ENCODE data around the gene PDCD1LG2.
"Not testable (repeated sequence)": the region's sequence is repeated elsewhere in the genome, so short reads cannot be mapped to it uniquely, and the experiment has no call there.

Gene PDCD1LG2

GRCh38 chr9:5485378-5486085 is 24.8 kb upstream of the PDCD1LG2 start:
- no peak for DNase-seq (ENCODE audit: low read depth)
- H3K4me3 ChIP-seq (ENCODE audit: low read length) = no peak overlapping the region
- TF ChIP-seq CTCF (conservative IDR thresholded peaks at IDR 0.05; ENCODE audit: low read length) = no peak

- TF ChIP-seq CTCF (conservative IDR thresholded peaks at IDR 0.05; ENCODE audit: low read length) = no peak
- no peak overlapping the region for H3K4me3 ChIP-seq (ENCODE audit: low read length)
- DNase-seq (ENCODE audit: low read depth) = no peak
Observed at GRCh38 chr9:5486988-5487387, 23.3 kb upstream of the PDCD1LG2 start.

GRCh38 chr9:5488221-5489008 is 21.9 kb upstream of the PDCD1LG2 start:
- no peak for DNase-seq (ENCODE audit: low read depth)
- H3K4me3 ChIP-seq (ENCODE audit: low read length) = no peak overlapping the region
- TF ChIP-seq CTCF (conservative IDR thresholded peaks at IDR 0.05; ENCODE audit: low read length) = no peak

DNA sequence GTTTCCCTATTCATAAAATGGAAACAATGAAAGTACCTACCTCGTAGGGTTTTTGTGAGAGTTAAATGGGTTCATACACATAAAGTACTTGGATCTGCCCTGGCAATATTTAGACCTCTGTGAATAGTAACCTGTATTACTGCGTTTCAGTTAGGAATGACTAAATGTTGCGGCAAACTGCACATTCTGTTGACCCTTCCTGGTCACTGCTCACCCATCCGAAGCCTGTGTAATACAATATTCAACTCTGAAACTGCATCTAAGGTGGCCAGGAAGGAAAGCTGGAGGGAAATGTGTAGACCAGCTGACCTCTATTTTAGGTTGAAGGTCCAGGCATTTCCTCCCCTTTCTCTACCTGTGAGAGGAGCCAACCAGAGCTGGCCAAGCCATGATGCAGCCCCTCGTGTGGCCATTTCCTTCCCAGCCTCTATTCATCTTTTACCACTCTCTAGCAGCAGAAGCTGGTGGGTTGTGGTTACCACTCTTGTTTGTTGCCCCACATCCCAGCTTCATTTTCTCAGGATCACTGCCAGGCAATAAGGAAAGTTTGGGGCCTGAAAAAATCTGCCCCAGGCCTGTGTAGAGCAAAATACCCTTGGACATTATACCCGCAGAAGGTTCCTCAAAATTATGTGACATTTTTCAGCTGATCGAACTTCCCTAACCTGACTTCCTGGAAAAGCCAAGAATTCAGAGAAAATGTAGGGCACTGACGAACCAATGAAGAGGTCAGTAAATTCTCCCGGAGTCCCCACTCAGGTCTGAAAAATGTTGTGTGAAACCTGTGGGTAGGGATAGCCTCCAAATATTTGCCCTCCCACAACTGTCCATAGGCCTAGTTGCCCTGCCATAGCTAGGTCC is 20.5 kb upstream of the PDCD1LG2 start:
- no peak for TF ChIP-seq CTCF (conservative IDR thresholded peaks at IDR 0.05; ENCODE audit: low read length)
- no peak overlapping the region for H3K4me3 ChIP-seq (ENCODE audit: low read length)
- DNase-seq (ENCODE audit: low read depth) = no peak

- DNase-seq (ENCODE audit: low read depth) = no peak
- no peak overlapping the region for H3K4me3 ChIP-seq (ENCODE audit: low read length)
- TF ChIP-seq CTCF (conservative IDR thresholded peaks at IDR 0.05; ENCODE audit: low read length) = no peak
Observed at GRCh38 chr9:5492965-5493678, 17.2 kb upstream of the PDCD1LG2 start.

- no peak for TF ChIP-seq CTCF (conservative IDR thresholded peaks at IDR 0.05; ENCODE audit: low read length)
- H3K4me3 ChIP-seq (ENCODE audit: low read length) = no peak overlapping the region
- peak; percentile 73 for DNase-seq (ENCODE audit: low read depth)
Observed at GRCh38 chr9:5493679-5494511, 16.4 kb upstream of the PDCD1LG2 start.

GRCh38 chr9:5494765-5495164 is 15.6 kb upstream of the PDCD1LG2 start:
- not testable (repeated sequence) for H3K4me3 ChIP-seq (ENCODE audit: low read length); DNase-seq (ENCODE audit: low read depth)
